Activated B cell treated with CpG ODN at 0.5 μM for 24 hours (primary cell): ENCODE measurements around the gene PTK7. TPM values are rescaled to one million over a fixed set of nuclear protein-coding genes. Genes with fewer than 3 reads are reported as not detected.
A peak's percentile ranks its signal among the peaks of the same experiment; 100 is the strongest.

Experiments used
- ATAC-seq: fragments of 200-7000 bp; cut with Tn5 transposase; one replicate; pipeline ENCODE4 v1.10.0; 2021; ENCODE audit warnings: low read depth, mild to moderate bottlenecking, moderate library complexity
- CTCF ChIA-PET: fragments of 350-600 bp; sonication (Branson Sonifier 250); formaldehyde crosslinking; loops from one replicate; lab custom pipeline; 2021; ENCODE audit warnings: antibody characterized with exemption; lab: Charles Lee
- POLR2A ChIA-PET: fragments of 350-600 bp; sonication (Branson Sonifier 250); formaldehyde crosslinking; loops from one replicate; lab custom pipeline; 2021; ENCODE audit warnings: antibody characterized with exemption; lab: Charles Lee
- DNase-seq: peaks from one replicate; pipeline ENCODE4 v3.0.0; 2022
- H3K27ac Mint-ChIP-seq: one replicate; pipeline ENCODE4 v1.8.0; 2020; ENCODE audit warnings: mixed read lengths
- H3K27me3 Mint-ChIP-seq: one replicate; pipeline ENCODE4 v1.8.0; 2021; ENCODE audit warnings: mixed read lengths
- H3K36me3 Mint-ChIP-seq: one replicate; pipeline ENCODE4 v1.8.0; 2021; ENCODE audit warnings: low read depth, mixed read lengths
- H3K4me1 Mint-ChIP-seq: one replicate; pipeline ENCODE4 v1.8.0; 2021; ENCODE audit warnings: mixed read lengths
- H3K4me3 Mint-ChIP-seq: one replicate; pipeline ENCODE4 v1.8.0; 2020; ENCODE audit warnings: mild to moderate bottlenecking, mixed read lengths
- H3K9me3 Mint-ChIP-seq: one replicate; pipeline ENCODE4 v1.8.0; 2020; ENCODE audit warnings: mixed read lengths
- intact Hi-C: fragments of 100-400 bp; cut with micrococcal nuclease; formaldehyde crosslinking; loops from one replicate; pipeline ENCODE4 v1.15.1; 2024
- total RNA-seq: library from RNA; stranded (reverse); gene quantifications from 2 replicates; pipeline ENCODE4 v1.2.3, GENCODE V29; 2022
- TF ChIP-seq, protein P1 (sequence below): fragments of 200-600 bp; IDR thresholded peaks from one replicate; pipeline ENCODE4 v1.8.0; 2022; ENCODE audit warnings: antibody characterized with exemption, mild to moderate bottlenecking

PTK7 gene
- total RNA-seq, 1 donor from 2014 or later: 0.82 TPM

GRCh38 chr6:43175676-43176422 lies 99.7 kb downstream of the PTK7 start:
- POLR2A ChIA-PET: interaction anchor here (0.6 to 1.6 kb wide), 4 partner anchors 44 to 228 kb away, joined by 3 to 10 read pairs (median 4); no protein-coding TSS in a partner anchor
- H3K4me3 Mint-ChIP-seq: no peak overlapping the region
- CTCF ChIA-PET: interaction anchor here (0.6 kb wide), 1 partner anchor 271 kb away, joined by 3 read pairs; no protein-coding TSS in a partner anchor

GRCh38 chr6:43176423-43176786 lies 100.3 kb downstream of the PTK7 start:
- peaks cover 45% of the 10 kb centered on the region for H3K4me1 Mint-ChIP-seq
- intact Hi-C loops: no loop called here
- DNase-seq: no peak
- H3K27ac Mint-ChIP-seq: no peak overlapping the region
- ATAC-seq: no peak
- TF ChIP-seq, protein P1, sequence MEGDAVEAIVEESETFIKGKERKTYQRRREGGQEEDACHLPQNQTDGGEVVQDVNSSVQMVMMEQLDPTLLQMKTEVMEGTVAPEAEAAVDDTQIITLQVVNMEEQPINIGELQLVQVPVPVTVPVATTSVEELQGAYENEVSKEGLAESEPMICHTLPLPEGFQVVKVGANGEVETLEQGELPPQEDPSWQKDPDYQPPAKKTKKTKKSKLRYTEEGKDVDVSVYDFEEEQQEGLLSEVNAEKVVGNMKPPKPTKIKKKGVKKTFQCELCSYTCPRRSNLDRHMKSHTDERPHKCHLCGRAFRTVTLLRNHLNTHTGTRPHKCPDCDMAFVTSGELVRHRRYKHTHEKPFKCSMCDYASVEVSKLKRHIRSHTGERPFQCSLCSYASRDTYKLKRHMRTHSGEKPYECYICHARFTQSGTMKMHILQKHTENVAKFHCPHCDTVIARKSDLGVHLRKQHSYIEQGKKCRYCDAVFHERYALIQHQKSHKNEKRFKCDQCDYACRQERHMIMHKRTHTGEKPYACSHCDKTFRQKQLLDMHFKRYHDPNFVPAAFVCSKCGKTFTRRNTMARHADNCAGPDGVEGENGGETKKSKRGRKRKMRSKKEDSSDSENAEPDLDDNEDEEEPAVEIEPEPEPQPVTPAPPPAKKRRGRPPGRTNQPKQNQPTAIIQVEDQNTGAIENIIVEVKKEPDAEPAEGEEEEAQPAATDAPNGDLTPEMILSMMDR: no peak
- ChIA-PET CTCF (interaction anchor here (0.6 kb wide), 1 partner anchor 272 kb away, joined by 3 read pairs; no protein-coding TSS in a partner anchor), POLR2A (interaction anchor here (1.5 kb wide), 1 partner anchor 48 kb away, joined by 4 read pairs; no protein-coding TSS in a partner anchor)
- peaks cover 55% of the 10 kb centered on the region for H3K36me3 Mint-ChIP-seq
- H3K9me3 Mint-ChIP-seq: no peaks in the 10 kb centered on the region
- no peaks in the 10 kb centered on the region for H3K27me3 Mint-ChIP-seq
- H3K4me3 Mint-ChIP-seq: no peak overlapping the region

More at GRCh38 chr6:43175676-43176422, 99.7 kb downstream of the PTK7 start:
- TF ChIP-seq, protein P1: no peak
- no peaks in the 10 kb centered on the region for H3K9me3 Mint-ChIP-seq
- DNase-seq: no peak
- peak overlapping the region; percentile 46 for H3K27ac Mint-ChIP-seq
- H3K27me3 Mint-ChIP-seq: no peaks in the 10 kb centered on the region
- peaks cover 53% of the 10 kb centered on the region for H3K36me3 Mint-ChIP-seq
- no peak for ATAC-seq
- intact Hi-C loops: loop anchor here (2.0 kb wide), 1 partner anchor 161 kb away; the partner anchor contains the start of gene KLHDC3
- H3K4me1 Mint-ChIP-seq: peaks cover 42% of the 10 kb centered on the region

- POLR2A ChIA-PET: interaction anchor here (0.6 to 0.7 kb wide), 2 partner anchors 164 to 618 kb away, joined by 3 to 5 read pairs; partner anchors contain the start of genes KLHDC3 and MEA1
- TF ChIP-seq, protein P1: no peak
- ATAC-seq (no peak), DNase-seq (no peak)
- Mint-ChIP-seq H3K4me3 (no peak overlapping the region), H3K36me3 (peaks cover 52% of the 10 kb centered on the region), H3K9me3 (no peaks in the 10 kb centered on the region), H3K27me3 (no peaks in the 10 kb centered on the region), H3K4me1 (peaks cover 46% of the 10 kb centered on the region), H3K27ac (no peak overlapping the region)
- intact Hi-C loops: no loop called here
- CTCF ChIA-PET: no interaction called here
Measured at GRCh38 chr6:43178150-43178549, 102.0 kb downstream of the PTK7 start.

GRCh38 chr6:43178951-43179830 lies 103.1 kb downstream of the PTK7 start:
- CTCF ChIA-PET: no interaction called here

More at GRCh38 chr6:43178951-43179830, 103.1 kb downstream of the PTK7 start:
- Mint-ChIP-seq H3K27me3 (no peaks in the 10 kb centered on the region), H3K36me3 (peaks cover 55% of the 10 kb centered on the region), H3K9me3 (no peaks in the 10 kb centered on the region), H3K4me3 (no peak overlapping the region), H3K4me1 (peaks cover 46% of the 10 kb centered on the region), H3K27ac (no peak overlapping the region)
- no peak for ATAC-seq
- TF ChIP-seq, protein P1: no peak
- intact Hi-C loops: no loop called here
- POLR2A ChIA-PET: interaction anchor here (0.5 kb wide), 1 partner anchor 205 kb away, joined by 4 read pairs; no protein-coding TSS in a partner anchor
- DNase-seq: no peak
